Eye (tissue), 1 donor: ENCODE results near the gene UBXN10.

Experiments used
- DNase-seq: peaks from one replicate; pipeline ENCODE4 v3.0.0-alpha.2; 2015

The UBXN10 gene

GRCh38 chr1:20185834-20186782 lies at the start of gene UBXN10, which contains the start of gene PLA2G2C:
TSS of gene UBXN10 (plus strand) at chr1:20186096. CDS start at chr1:20190562, 4,466 bp downstream.
TSS of gene PLA2G2C (minus strand) at chr1:20186518. CDS start at chr1:20177363, 9,155 bp downstream.
- peak; percentile 73 for DNase-seq

- DNase-seq: no peak
These were observed 49.6 kb upstream of the UBXN10 start for GRCh38 chr1:20136249-20136648.

- DNase-seq: no peak
These were observed 48.8 kb upstream of the UBXN10 start for GRCh38 chr1:20137055-20137454.

GRCh38 chr1:20137604-20138003 lies 48.3 kb upstream of the UBXN10 start:
- DNase-seq: no peak

GRCh38 chr1:20138346-20138745 lies 47.5 kb upstream of the UBXN10 start:
- DNase-seq: no peak

GRCh38 chr1:20138961-20139550 lies 46.8 kb upstream of the UBXN10 start, which contains the start of gene PLA2G2F:
TSS of gene PLA2G2F (plus strand) at chr1:20139323. CDS start at chr1:20139428, 105 bp downstream.
- no peak for DNase-seq

- DNase-seq: no peak
These were observed 45.9 kb upstream of the UBXN10 start for GRCh38 chr1:20139776-20140612.

GRCh38 chr1:20141001-20141400 lies 44.9 kb upstream of the UBXN10 start:
- DNase-seq: no peak

- no peak for DNase-seq
These were observed 44.4 kb upstream of the UBXN10 start for GRCh38 chr1:20141466-20141865.

- no peak for DNase-seq
These were observed 43.7 kb upstream of the UBXN10 start for GRCh38 chr1:20142001-20142710.

- no peak for DNase-seq
These were observed 42.6 kb upstream of the UBXN10 start for GRCh38 chr1:20143318-20143717.

GRCh38 chr1:20143734-20144565 lies 41.9 kb upstream of the UBXN10 start:
- DNase-seq: no peak

GRCh38 chr1:20147846-20148570 lies 37.9 kb upstream of the UBXN10 start:
- DNase-seq: no peak

GRCh38 chr1:20148571-20149500 lies 37.1 kb upstream of the UBXN10 start:
- DNase-seq: no peak

- no peak for DNase-seq
These were observed 36.1 kb upstream of the UBXN10 start for GRCh38 chr1:20149601-20150325.

- DNase-seq: no peak
These were observed 35.6 kb upstream of the UBXN10 start for GRCh38 chr1:20150326-20150705.

GRCh38 chr1:20150969-20151368 lies 34.9 kb upstream of the UBXN10 start:
- DNase-seq: no peak

GRCh38 chr1:20151906-20152598 lies 33.8 kb upstream of the UBXN10 start:
- DNase-seq: peak; percentile 91
